GM19452 (cell line): ENCODE results near the gene ATP6V0B.

Experiments
- ATAC-seq: cut with Tn5 transposase; IDR thresholded peaks from one replicate; pipeline ENCODE4 v1.9.1; 2021; ENCODE audit not compliant: unreplicated experiment

ATP6V0B gene

DNA sequence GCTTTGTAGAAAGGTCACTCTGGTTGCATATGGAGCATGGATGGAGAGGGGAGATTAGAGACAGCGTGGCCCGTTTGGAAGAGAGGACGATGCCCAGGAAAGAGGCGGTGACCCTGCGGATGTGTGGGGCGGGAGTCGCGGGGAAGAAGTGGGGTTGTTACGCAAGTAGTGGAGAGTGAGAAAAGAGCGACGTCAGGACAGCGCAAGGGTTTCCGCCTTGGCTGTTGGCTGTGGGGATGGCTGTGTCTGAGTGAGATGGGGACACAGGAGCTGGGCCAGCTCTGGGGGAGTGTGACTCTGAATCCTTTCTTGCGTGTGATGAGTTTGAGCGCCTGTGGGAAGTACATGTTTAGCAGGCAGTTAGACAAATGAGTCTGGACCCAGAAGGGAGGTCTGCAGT, 8.0 kb downstream of the ATP6V0B start:
- ATAC-seq: no peak

DNA sequence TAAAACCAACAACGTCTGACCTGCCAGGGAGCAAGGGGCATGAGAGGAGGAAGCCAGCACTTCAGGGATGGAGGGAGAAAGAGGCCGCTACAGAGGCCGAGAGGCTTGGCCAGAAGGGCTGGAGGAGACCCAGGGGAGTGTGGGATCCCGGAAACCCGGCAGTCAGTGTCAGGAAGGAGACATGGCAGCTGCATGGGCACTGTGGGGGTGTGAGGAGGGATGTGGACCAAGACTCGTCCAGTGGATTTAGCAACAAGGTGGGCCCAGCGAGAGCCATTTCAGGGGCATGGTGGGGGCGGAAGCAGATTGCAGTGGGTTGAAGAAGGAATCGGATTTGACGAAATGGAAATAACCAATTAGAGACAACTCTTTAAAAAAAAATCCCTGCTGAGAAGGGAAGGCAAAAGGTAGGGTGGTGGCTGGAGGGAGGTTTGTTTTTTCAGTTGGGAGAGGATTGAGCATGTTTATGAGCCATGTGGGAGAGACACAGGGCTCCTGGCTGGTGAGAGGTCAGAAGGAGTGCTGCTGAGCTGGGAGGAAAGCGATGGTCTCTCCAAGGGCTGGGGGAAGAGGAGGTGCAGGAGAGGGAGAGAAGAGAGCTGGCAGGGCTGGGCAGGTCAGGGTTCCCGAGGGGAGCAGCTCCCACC, 8.6 kb downstream of the ATP6V0B start:
- ATAC-seq: no peak

DNA sequence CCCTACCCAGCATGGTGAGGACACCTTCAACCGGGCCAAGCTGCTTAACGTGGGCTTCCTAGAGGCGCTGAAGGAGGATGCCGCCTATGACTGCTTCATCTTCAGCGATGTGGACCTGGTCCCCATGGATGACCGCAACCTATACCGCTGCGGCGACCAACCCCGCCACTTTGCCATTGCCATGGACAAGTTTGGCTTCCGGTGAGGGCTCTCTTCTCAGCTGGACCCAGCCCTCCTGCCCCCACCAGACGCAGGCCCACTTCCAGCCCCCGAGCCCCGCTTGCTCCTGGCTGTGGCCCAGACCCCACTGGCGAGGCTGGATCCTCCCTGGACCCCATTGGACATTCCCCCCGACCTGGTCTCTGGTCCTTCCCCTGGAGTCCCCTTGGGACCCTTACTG, 10.1 kb downstream of the ATP6V0B start:
- no peak for ATAC-seq

DNA sequence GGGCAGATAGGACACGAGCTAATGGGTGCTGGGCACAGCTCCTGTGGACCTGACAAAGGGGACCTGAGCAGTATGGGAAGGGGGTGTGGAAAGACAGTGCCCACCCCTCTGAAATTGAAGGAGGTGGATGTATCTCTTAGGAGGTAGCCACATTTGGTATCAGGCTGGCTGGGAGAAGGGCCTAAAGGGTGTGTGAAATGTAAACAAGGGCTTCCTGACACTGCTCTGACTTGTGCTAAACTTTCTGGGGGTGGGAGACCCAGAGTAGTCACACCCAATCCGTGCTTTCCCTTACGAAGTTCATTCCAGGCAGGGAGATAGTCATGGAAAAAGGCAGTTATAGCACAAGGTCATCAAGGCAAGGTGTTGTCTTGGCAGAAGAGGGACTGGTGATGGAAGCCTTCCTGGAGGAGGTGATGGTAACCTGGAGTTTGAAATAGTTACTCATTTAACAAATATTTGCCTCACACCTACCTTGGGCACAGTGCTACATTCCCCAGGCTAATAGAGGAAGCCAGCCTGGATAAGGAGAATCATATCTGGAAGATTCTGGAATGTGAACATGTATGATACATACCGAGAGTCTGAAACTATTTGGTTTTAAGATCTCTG, 11.3 kb downstream of the ATP6V0B start:
- no peak for ATAC-seq

DNA sequence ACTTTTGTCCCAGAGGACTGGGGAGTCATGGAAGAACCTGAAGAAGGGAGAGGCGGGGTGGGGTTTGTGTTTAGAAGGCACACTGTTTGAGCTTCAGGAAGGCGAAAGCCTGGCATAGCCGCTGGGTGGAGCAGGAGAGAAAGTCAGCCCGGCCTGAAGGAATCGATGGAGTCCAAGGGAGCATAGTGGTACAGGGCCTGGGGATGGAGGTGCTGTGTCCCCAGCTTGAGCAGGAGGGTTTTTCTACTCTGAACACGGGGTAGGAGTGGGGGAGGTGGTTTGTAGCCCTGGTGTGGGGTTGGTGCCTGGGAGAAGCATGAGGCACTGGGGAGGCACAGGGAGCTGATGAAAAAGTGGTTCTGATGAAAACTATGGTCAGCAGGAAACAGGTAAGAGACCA, 12.0 kb downstream of the ATP6V0B start:
- no peak for ATAC-seq

DNA sequence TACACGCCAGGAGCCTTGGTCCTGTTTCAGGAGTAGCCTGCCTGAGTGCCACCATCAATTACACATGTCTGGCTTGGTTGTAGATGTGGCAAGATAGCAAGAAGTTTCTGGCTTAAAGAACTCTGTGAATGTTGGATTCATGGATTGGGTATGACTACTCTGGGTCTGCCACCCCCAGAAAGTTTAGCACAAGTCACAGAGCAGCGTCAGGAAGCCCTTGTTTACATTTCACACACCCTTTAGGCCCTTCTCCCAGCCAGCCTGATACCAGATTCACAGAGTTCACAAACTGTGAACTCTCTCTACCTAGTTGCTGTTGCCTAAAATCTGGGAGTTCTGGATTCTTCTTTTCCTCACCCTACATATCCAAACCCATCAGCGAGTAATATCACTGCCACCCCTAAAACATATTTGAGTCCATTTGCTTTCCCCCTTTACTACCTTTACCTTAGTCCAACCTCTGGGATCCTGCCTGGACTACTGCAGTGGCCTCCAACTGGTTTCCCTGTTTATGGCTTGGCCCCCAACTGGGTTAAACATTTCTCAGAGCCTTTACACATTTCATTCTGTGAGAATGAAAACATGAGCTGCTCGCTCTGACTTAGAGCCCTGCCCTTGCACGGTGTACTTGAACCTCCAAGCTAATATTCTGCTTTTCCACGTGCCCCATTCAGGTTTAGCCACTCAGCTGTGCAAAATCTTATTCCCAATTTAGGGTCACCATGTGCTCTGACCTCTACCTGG, 12.6 kb downstream of the ATP6V0B start:
- ATAC-seq: no peak

DNA sequence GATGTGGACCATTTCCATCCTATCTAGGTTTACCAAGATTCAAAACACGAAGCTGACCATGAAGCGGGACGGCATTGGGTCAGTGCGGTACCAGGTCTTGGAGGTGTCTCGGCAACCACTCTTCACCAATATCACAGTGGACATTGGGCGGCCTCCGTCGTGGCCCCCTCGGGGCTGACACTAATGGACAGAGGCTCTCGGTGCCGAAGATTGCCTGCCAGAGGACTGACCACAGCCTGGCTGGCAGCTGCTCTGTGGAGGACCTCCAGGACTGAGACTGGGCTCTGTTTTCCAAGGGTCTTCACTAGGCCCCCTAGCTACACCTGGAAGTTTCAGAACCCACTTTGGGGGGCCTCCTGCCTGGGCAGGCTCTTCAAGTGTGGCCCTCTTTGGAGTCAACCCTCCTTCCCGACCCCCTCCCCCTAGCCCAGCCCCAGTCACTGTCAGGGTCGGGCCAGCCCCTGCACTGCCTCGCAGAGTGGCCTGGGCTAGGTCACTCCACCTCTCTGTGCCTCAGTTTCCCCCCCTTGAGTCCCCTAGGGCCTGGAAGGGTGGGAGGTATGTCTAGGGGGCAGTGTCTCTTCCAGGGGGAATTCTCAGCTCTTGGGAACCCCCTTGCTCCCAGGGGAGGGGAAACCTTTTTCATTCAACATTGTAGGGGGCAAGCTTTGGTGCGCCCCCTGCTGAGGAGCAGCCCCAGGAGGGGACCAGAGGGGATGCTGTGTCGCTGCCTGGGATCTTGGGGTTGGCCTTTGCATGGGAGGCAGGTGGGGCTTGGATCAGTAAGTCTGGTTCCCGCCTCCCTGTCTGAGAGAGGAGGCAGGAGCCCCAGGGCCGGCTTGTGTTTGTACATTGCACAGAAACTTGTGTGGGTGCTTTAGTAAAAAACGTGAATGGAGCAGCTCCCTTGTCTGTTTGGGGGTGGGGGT, 15.8 kb downstream of the ATP6V0B start:
- no peak for ATAC-seq

DNA sequence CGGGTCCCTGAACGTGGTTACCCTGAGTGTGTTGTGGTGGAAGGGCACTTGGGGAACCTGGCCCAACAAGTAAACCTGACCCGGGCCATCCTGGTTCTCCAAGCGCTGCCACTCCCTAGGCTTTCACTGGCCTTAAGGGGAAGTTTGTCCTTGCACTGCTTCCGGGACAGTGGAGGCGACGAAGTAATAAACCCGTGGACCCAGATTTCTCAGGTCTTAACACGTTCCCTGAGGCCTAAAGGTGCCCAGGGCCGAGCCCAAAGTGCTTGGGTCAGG, 16.4 kb downstream of the ATP6V0B start:
- no peak for ATAC-seq

DNA sequence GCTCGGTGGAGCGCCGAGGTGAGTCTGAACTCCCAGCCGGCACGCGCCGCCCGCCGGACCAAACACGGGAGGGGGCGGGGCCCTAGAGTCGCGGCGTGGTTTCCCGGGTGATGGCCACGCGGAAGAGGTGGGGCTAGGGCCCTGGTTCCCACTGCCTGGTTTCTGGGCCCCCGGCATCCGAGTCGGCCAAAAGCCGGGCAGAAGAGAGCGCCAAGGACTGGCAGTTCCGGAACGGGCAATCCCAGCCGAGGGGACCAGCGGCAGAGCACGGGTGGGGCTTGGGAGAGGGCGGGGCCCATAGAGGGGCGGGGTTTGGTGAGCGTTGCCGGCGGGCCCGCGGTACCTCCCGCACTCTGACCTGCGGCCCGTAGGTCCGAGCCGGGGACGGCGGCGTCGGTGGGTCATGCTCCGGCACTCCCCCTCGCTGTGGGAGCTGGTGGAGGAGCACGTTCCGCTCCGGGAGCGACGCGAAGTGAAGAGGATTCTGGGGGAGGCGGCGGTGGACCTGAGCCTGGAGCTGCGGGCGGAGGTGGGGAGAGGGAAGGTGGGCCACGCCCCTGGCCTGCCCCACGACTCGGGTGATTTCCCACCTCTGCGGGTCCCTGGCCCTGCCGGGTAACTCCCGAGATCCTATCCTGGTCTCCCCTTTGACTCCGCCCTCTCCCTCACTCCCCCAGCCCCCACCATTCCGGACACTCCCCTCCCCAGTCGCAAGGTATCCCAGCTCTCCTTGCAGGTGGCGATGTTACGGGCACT, 16.9 kb downstream of the ATP6V0B start, which contains the start of gene CCDC24:
CCDC24 (plus strand) TSS at position 124 of the 756 bp plus-strand sequence; CDS start at position 404, 280 bp downstream.
- peak; percentile 80 for ATAC-seq

DNA sequence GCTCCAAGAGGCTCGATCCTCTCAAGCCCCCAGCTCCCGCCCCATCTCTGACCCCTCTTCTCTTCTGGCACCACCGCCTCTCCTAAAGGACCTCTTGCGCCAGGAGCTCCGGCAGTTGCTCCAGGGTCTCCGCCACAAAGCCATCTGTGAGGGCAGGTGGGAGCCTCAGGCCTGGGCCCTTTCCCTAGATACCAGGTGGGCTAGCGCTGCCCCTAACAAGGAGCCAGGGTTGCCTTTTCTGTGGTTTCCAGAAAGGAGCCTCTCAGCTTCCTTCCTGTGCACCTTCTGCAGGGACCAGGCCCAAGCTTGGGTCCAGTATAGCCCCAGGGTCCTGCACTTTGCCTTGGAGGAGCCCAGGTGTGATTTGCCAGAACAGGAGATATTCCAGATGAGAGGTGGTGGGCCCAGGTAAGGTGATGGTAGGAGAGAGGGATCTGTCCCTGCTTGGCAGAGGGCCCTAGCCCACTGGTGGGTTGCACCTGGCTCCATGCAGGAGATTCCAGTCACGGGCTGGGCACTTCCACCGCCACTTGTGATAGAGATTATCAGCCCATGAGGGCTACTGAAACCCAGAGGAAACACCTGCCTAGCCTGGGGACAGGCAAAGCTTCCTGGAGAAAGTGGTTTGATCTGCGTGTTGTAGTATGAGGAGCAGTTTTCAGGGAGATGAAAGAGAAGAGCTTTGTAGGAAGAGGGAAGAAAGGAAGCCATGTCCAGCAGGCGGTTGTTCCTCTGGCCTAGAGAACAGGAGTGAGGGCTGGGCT, 17.7 kb downstream of the ATP6V0B start:
- no peak for ATAC-seq

DNA sequence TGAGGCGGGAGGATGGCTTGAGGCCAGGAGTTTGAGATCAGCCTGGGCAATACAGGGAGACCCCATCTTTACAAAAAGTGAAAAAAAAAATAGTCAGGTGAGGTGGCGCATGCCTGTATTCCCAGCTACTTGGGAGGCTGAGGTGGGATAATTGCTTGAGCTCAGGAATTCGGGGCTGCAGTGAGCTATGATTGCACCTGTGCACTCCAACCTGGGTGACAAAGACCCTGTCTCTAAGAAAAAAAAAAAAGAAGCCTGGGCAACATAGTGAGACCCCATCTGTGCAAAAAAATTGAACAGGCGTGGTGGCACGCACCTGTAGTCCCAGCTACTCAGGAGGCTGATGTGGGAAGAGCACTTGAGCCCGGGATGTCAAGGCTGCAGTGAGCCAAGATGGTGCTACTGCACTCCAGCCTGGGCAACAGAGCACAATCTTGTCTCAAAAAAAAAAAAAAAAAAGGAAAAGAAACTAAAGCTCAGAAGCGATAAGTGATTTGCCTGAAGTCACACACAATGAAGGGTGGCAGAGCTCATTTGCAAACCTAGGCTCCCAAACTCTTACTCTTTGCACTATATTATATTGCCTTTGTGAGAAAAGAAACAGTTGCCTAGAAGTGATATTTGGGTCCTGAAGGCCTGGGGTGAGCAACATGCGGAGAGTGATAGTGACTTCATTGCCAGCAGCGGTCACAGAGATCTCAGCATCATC, 18.6 kb downstream of the ATP6V0B start:
- ATAC-seq: no peak

DNA sequence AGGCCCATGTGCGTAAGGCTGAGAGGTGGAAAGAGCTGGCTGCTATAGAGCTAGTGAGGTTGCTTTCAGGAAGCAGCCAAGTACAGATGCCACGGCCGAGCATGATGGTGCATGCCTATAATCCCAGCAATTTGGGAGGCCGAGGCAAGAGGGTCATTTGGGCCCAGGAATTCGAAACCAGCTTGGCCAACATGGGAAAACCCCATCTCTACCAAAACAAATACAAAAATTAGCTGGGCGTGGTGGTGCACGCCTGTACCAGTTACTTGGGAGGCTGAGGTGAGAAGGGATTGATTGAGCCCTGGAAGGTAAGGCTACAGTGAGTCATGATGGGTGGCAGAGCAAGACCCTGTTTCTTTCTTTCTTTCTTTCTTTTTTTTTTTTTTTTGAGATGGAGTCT, 19.3 kb downstream of the ATP6V0B start:
- no peak for ATAC-seq

DNA sequence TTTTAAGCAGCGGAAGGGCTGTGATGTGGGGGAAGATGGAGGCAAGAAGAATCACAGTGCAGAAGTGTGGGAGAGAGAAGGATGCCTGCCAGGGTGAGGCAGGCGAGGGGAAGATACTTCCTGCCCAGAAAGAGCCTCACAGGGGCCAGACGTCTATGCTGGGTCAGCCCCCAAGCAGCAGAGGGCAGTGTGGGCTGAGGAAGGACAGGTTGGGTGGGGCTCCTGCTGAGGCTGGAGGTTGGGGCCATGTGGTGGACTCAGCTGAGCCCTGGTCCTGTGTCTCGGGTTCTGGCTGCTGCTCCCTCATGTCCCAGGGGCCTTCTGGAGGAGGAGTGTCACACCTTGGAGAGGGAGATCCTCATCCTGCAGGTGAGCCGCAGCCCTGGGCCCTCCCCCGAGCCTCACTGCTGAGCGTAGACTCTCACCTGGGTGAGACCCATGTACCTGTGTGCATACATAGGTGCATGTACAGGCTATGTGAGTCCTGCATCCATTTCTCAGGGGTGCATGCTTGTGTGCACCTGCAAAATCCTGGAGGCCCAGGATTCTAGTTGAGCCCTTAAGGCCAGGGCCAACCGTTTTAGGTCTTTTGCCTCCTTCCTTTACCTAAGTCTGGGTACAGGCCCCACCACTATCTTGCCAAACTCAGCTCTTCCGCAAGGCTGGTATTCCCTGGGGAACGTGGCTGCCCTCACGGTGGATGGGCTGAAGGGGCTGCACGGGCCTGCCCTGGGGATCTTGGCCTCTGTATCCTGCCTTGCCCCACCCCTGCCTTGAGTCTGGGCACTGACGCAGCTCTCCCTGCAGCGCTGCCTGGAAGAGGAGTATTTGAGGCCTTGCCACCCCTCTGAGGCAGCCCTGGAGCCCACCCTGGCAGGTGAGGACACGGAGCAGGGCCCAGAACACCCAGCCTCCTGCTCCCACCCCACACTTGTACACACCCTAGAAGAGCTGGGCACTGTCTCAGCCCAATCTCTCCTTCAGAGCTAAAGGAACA, 20.3 kb downstream of the ATP6V0B start:
- no peak for ATAC-seq

DNA sequence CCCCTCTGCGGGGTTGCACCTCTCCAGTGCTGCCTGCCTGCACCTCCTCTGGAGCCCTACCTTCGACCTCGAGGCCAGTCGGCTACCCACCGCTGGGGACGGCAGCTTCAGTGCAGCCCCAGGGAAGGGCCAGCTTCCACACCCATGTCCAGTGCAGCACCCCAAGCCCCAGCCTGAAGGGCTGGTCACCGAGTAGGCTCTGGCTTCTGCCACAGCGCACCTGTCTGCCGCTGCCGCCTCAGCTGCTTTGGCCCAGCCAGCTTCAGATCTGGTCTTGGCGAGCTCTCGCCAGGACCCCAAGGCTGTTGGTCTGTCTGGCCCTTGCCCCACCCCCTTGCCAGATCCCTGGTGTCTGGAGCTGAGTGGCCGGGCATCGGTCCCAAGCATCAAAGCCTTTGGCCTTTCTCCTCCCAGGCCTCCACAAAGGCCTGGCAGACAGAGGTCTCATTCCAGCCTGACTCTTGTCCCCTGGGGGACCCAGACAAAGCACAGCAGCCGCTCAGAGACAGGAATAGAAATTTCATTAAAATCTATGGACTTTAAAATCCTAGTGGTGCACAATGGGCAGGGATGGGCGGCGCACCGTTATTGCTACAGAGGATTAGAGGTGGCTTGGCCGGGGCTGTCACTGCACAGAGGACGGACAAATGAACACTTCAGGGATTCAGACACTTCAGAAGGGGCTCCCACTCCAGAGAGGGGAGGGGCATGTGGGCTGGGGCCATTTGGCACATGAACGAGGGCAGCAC, 21.4 kb downstream of the ATP6V0B start:
- ATAC-seq: no peak

DNA sequence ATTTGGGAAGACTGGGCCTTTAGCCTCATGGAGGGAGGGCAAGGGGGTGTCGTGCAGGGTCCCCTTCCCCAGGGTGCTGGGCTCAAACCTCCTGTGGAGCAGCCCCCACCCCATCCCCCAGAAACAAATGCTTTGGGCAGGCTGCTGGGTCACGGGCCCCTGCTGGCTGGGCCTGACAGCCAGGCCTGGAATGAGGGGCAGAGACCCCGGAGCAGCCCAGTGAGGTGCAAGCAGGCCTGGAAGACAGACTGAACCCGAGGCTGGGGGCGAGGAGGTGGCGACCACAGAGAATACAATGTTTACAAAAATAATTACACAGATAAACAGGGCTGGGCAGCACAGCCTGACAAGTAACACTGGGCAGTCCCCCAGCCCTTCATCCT, 22.0 kb downstream of the ATP6V0B start:
- ATAC-seq: no peak

DNA sequence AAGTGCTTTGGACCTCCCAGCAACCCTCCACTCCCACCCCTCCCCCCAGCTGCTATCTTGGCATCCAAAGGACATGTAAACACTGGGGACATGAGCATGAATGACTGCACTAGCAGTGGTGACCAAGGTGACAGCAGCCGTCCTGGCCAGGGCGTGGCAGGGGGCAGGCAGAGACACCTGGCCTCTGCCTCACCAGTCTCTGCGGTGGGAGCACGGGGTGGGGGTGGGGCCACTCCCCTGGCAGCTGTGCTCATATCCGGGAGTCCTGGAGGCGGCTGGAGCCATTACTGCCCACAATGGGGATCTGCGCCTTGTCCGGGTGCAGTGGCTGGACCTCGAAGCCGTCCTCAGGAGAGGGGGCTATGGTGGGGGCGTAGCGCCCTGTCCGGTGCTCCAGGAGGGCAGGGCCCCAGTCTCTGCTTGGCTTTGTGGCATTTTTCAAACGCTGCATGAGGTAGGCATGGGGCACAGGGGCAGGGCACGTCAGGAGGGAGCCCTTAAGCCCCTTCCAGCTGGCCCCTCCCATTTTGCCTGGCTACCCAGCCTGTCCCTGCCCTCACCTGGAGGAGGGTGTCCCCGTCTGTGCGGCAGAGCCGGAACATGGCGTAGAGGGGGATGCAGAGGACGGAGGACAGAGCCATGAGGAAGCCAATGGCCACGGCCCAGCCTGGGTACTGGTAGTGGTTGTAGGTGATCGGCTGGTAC, 22.7 kb downstream of the ATP6V0B start:
- no peak for ATAC-seq

DNA sequence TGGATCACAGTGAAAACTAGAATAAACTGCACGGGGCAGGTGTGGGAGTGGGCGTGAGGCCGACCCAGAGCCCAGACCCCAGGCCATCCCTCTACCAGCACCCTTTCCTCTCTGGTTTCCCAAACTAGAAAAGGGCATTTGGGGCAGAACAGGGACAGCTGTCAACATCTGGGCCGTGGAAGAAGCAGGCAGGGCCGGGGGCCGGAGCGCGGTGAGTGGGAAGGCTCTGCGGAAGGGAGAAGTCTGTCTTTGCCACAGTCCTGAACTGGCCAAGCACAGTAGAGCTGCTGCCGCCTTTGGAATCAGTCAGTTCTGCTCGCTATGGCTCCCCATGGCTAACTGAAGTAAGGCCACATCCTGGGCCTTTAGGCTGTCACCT, 23.2 kb downstream of the ATP6V0B start:
- no peak for ATAC-seq
